Islet of Langerhans (tissue), 1 donor: ENCODE data around the gene FOXO3.
A peak's percentile ranks its signal among the peaks of the same experiment; 100 is the strongest.
"Not testable (repeated sequence)": the region's sequence is repeated elsewhere in the genome, so short reads cannot be mapped to it uniquely, and the experiment has no call there.

Experiments used
- FAIRE-seq: peaks from one replicate; lab custom pipeline; 2011; peaks lifted over from hg19 to GRCh38; lab: Jason Lieb, UNC

The FOXO3 gene

DNA sequence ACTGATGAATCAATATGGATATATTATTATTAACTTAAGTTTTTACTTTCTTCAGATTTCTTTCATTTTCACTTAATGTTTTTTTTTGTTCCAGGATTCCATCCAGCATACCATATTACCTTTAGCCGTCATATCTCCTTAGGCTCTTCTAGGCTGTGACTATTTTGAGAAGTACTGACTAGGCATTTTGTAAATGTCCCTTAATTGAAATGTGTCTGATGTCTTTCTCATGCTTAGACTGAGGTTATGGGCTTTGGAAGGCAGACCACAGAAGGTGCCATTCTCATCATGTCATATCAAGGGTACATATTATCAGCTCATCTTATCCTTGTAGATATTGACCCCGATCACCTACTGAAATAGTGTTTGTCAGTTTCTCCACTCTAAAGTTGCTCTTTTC is 101.3 kb downstream of the FOXO3 start:
- no peak for FAIRE-seq

DNA sequence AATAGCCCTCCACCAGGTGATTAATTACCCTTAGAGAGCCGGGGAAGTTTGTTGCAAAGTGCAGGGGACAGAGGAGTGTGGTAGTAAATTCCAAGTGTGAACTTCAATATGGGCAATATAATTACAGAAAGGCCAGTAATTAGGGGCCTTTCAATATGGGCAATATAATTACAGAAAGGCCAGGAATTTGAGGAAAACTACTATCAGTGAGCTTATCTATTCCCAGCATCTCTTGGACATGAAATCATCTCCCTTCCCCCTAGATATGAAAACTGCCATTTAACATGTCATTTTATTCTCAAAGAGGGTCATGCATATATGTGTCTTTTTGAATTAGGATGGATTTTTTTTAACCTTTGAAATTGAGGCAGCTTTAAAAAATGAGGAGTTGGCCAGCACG is 102.0 kb downstream of the FOXO3 start:
- FAIRE-seq: no peak

GRCh38 chr6:108663494-108664064 is 102.9 kb downstream of the FOXO3 start:
- not testable (repeated sequence) for FAIRE-seq

DNA sequence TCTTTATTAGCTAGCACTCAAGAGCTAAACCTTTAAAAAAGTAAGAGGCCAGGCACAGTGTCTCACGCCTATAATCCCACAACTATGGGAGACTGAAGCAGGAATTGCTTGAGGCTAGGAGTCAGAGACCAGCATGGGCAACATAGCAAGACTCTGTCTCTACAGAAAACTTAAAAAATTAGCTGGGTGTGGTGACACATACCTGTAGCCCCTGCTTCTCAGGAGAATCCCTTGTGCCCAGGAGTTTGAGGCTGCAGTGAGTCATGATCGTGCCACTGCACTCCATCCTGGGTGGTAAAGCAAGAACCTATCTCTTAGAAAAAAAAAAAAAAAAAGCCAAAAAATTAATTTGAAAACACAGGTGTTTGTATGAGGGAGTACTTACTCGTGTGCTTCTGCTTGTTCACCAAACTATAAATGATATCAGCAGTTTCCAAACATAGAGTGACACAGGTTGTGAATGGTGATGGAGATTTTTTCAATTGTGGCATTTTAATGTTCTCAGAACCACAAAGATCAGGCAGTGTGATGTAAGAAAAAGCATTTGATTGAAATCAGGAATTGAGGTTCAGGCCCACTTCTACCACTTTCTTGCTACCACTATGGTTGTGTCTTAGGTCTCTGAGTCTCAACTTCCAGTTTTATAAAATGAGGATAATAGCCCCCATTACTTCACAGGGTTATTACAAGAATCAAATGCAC is 104.9 kb downstream of the FOXO3 start:
- no peak for FAIRE-seq

DNA sequence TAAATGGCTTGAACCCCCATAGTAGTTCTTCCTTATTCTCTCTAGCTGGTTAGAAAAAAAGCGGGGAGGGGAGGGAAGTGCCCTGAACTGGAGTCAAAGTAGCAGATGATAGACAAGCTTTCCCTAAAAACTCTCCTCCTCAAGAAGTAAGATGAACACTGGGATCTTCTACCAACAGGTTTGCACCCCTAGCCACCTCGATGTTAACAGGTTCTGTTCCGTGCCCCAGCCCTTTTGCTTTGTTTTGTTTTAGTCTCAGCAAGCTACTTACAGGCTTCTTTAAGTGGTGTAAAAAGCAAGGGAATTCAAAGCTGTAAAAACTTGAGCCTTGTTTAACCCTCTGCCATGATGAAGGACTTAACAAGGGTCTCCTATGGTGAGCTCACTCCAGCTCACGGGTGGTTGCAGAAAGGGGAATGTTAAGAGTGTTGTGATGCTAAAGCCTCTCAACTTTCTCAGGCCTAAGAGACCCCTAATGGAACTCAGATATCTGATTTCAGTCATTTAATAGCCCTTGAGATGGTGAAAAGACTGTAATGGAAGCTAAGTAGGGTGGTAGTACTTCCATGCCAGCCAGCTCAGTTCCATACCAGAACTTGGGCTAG is 106.0 kb downstream of the FOXO3 start:
- no peak for FAIRE-seq

- no peak for FAIRE-seq
Observed at GRCh38 chr6:108667993-108668392, 107.3 kb downstream of the FOXO3 start.

DNA sequence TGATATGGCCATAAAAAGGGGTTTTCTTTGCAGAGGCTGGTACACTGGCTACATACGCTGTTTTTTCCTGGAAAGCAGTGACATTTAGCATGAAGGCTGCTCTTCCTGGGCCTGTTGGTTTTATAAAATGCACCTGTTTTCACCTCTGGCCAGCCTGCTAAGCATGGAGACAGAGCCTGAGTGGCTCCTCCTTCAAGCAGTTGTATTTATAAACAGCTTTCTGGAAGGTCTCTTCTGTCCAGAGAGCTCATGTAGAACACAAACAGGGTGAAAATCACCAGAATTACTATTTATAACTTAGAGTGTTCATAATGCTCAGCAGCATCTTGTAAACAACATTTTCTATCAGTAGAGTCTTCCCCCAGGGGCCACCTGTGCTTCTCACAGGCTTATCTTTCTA is 109.0 kb downstream of the FOXO3 start:
- no peak for FAIRE-seq

- FAIRE-seq: no peak
Observed at GRCh38 chr6:108671175-108671574, 110.5 kb downstream of the FOXO3 start.

- no peak for FAIRE-seq
Observed at GRCh38 chr6:108671790-108672189, 111.1 kb downstream of the FOXO3 start.

DNA sequence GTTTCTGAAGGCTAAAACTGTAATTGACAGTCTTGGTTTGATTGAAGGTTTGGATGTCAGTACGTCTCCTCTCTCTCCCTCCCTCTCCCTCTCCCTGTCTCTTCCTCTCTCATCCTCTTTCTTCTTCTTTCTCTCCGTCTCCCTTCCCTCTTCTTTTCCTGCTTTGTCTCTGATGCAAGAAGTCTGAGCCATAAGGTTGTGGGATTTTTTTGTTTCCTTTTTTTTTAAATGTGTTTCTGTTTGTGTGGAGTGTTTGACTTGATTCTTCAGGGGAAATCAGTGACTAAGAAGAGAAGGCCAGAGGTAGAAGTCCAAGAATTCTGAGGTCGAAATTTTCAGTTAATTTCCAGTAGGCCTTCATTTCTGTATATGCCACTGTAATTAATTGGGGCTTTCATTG is 111.9 kb downstream of the FOXO3 start:
- FAIRE-seq: no peak

DNA sequence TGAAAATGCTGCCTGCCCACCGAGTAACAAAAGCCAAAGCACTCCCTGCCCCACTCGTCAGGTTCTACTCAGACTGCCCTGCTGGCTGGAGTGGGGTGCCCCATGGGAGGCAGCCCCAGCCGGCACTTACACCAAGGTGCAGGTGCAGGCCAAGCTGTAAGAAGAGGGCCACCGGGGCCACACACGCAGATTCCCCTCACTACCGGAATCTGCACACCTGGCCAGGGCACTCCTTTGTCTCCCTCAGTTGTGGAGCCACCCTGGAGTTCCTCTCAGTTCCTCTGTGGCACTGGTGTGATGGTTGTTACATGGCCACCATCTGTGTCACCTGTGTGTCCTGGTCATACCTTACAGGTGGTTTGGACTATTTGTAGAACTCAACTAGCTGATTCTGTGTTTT is 112.4 kb downstream of the FOXO3 start:
- FAIRE-seq: no peak

- no peak for FAIRE-seq
Observed at GRCh38 chr6:108673602-108674001, 112.9 kb downstream of the FOXO3 start.

DNA sequence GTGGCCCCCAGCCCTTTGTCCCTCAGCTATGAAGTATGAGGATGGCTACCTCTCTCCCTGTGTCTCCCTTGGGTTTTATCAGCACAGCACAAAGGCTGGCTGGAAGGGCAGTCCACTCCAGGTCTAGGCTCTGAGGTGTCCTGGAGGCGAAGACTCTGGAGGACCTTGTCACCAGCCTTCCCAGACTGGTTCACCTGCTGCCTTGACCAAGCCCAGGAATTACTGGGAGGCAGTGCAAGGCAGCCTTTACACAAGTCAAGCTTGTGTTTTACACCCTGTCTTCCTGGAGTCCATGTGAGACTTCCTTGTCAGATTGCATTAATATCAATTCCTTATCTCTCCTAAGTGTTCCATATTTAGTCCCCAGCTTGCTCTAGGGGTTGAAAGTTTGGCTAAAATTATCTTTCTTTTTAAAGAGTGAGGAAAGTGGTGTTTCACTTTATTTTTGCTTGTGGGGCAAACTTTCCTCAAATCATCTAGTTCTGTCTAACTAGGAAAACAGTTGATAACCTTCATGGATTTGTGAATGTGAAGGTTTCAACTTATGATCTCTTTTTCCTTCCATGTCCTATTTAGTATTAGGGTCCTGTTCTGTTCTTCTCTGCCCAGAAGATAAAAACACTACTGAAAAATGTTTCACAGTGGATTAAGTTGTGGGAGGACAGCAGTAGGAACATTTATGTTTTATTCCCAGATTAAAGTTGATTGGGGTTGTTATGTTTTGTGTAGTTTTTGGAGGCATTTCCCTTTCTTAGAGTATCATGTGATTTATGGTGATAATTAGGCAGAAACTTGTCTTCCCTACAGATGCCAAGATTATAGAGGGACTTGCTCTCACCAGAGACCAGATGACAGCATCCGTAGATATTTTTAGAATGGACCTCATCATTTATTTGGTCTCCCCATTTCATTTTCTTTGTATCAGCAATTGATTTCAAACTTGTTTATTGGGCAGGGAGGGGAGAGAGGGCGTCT is 114.8 kb downstream of the FOXO3 start:
- FAIRE-seq: no peak

GRCh38 chr6:108676555-108676954 is 115.8 kb downstream of the FOXO3 start:
- peak; percentile 56 for FAIRE-seq

DNA sequence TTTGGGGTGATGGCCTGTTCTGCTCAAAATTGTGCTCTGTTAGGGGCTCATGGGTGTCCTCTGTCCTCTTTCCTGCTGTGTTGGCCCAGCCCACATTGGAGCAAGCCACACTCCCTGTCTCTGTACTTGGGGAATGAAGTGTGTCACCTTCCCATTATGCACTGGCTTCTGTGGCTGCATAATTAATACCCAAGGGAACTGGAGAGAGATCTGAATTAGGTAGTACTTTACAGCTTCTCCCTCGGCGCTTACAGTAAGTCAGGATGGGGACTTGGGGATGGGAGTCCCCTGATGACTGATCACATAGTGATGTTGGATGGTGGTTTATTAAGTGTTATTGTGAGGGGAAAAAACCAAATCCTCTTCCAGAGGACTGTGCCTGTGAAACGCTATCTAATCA is 116.6 kb downstream of the FOXO3 start:
- no peak for FAIRE-seq

DNA sequence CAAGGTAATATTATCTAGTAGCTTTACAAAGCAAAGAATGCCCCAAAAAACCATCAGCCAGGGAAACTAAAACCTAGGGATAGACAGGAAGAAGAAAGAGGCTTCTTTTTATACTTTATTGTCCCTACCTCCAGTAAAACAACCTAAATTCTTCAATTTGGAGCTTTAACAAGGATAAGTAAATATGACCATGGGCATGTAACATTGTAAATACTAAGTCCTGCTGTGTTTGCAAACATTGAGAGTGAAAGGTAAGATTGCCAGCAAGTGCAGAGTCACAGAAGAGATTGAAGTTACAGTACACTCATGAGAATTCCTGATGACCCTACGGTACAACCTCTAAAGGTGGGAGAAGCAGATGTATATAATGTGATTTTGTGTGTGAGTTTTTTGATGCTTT is 117.2 kb downstream of the FOXO3 start:
- FAIRE-seq: no peak

- FAIRE-seq: not testable (repeated sequence)
Observed at GRCh38 chr6:108680314-108680713, 119.6 kb downstream of the FOXO3 start.

- not testable (repeated sequence) for FAIRE-seq
Observed at GRCh38 chr6:108681721-108682120, 121.0 kb downstream of the FOXO3 start.

- not testable (repeated sequence) for FAIRE-seq
Observed at GRCh38 chr6:108682383-108683119, 121.8 kb downstream of the FOXO3 start.

DNA sequence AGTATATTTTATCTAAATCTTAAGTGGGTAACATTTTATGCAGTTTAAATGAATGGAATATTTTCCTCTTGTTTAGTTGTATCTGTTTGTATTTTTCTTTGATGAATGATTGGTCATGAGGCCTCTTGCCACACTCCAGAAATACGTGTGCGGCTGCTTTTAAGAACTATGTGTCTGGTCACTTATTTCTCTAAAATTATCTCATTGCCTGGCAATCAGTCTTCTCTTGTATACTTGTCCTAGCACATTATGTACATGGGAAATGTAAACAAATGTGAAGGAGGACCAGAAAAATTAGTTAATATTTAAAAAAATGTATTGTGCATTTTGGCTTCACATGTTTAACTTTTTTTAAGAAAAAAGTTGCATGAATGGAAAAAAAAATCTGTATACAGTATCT is 123.3 kb downstream of the FOXO3 start:
- peak; percentile 43 for FAIRE-seq

DNA sequence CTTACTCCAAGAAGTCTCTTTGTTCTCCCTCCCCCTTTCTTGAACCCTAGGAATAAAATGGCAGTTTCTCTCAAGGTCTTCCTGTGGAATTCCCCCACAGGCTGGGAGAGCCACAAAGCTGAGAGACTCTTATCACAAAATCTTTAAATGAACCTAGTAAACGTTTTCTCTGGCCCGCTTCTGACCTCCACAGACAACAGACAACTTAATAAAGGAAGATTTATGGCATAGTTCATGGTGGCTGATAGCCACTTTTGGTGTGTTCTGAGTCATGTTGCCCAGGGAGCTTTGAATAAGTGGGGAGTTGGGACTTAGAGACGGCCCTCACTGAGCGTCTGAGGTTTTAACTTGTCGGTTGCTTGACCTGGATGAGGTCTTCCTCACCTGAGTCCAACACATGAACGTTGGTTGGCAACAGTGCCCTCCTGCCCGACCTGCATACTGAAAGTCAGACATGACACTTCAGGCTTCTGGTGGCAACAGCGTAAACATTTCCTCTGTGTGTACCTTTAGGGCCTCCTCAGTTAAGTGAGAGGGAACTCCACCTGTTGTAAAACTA is 124.1 kb downstream of the FOXO3 start:
- no peak for FAIRE-seq

DNA sequence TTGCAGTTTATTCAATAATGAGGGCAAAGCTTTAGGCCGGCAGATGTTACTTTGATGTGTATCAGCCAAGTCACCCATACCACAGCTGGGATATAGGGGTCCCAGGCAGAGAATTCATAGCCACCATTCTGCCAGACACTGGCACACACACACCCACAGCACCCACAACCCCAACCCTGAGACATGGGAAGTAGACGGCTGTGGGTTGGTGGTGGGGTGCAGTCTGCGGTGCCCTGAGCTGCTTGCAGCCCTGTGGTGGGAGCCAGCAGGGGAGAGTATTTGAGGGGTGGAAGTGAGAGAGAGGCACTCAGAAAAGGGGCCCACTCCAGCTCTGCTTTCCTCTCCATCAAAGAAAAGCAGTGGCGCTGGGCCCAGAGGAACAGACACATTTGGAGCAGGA is 125.3 kb downstream of the FOXO3 start:
- no peak for FAIRE-seq
